GM19467 (cell line): ENCODE measurements around the gene CAMSAP2.

Source experiments
- ATAC-seq: cut with Tn5 transposase; IDR thresholded peaks from one replicate; pipeline ENCODE4 v1.9.1; 2021; ENCODE audit warnings: mild to moderate bottlenecking, moderate library complexity; ENCODE audit not compliant: unreplicated experiment

The CAMSAP2 gene

DNA sequence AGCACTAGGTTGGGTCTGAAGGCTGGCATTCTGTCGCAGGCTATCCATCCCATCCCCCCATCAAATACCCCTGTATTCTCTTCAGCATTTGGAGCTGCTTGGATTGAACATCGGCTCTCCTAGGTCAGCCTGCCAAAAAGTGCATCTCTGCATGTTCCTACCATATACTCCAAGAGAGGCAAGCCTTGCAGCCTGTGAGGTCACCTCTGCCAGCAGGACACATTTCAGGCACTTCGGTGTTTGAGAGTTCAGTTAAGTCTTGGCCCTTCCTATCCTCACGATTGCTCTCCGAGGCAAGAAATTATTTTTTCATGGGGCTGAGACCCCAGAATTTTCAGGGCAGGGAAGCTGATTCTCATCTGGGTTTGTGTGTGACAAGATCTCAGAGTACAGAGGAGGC lies 136.7 kb downstream of the CAMSAP2 start:
- no peak for ATAC-seq

DNA sequence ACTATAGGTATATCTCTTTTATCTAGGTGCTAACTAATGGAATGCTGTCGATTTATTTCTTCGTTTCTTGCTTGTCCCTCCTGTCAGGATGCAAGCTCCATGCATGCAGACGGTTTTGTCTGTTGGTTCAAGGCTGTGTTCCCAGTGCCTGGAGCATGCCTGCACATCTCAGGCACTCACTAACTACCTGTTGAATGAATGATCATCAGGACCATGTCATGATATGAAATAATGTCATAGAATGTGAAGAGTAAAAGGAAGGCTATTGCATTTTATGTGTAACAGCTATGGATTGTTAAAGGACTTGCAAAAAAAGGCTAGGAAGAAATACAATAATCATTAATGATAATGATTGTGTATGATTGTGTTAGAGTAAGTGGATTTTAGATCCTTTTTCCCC lies 138.3 kb downstream of the CAMSAP2 start:
- ATAC-seq: no peak

DNA sequence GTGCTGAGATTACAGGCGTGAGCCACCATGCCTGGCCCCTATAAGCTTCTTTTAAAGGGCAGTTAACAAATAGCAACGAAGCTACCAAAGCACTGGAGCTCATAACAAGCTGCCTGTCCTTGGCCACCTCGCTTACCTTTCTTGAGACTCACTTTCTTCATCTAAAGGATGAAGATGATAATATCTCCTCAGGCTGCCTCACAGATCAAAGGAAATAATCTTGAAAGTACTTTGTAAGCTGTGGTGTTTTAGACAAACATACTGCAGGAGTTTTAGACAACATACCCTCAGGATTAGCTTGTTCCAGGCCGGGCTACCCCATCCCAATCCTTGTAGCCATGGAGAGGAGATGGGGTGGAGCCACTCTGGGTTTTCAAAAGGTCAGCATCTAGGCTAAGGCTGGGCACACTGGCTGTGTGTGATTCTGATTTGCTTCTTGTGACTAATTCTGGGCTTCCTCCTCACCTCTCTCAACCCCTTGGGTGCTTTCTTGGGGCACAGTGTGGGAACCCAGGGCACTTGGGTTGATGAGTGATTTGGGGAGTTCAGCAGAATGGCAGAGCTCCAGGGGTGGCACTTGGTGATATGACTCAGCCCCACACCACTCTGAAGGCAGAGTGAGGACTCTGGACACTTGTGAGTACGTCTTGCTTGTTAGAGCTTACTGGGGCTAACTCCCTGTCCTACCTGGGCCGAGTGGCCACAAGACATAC lies 139.3 kb downstream of the CAMSAP2 start:
- peak; percentile 52 for ATAC-seq

DNA sequence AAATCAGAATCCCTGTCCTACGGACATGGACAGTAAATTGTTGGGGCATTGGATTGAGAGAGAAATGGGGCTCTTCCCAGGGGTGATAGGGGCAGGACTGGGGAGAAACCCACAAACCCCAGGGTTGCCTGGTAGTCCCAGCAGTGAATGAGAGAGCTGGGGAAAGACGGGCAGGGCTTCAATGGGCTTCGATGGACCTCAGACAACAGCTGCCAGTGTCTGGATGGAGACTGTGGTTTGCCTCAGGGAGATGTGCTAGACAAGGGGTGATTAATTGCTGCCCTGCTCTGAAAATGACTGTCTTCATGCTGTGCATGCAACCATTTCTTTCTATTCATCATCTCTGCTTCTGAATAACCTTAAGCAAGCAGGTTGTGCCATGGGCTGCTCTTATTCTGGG lies 141.5 kb downstream of the CAMSAP2 start:
- ATAC-seq: no peak

- no peak for ATAC-seq
Measured at GRCh38 chr1:200883118-200883517, 144.4 kb downstream of the CAMSAP2 start.

DNA sequence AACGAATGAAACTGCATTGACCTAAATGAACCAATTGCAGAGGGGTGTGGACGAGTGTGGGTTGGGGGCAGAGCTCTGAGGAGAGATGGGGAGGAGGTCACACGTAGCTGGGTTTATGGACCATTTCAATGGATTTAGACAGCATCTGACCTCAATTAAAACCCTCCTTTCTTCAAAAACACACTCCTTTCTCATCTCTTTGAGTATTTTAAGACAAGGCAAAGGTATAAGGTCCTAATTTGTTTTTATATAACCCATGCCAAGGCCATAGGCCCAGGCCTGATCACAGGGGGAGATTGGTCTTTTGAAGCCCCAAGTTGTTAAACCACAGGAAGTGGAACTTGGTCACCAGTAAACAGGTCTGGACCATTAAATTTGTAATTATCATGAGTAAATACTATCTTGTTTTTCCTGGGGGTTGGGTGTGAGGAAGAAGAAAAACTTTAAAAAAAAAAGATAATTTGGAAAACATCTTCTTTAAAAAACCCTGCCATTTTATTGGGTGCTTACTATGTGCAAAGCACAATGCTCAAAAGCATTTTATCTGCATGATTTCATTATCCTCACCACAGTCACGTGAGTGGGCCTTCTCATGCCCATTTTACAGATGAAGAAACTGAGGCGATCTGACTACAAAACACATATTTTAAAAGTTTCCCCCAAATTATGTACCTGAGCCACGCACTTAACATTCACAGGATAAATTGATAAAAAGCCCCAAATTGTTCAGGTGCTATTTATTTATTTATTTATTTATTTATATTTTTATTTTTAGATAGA lies 147.1 kb downstream of the CAMSAP2 start:
- ATAC-seq: no peak

GRCh38 chr1:200886594-200886993 lies 147.9 kb downstream of the CAMSAP2 start:
- ATAC-seq: no peak

DNA sequence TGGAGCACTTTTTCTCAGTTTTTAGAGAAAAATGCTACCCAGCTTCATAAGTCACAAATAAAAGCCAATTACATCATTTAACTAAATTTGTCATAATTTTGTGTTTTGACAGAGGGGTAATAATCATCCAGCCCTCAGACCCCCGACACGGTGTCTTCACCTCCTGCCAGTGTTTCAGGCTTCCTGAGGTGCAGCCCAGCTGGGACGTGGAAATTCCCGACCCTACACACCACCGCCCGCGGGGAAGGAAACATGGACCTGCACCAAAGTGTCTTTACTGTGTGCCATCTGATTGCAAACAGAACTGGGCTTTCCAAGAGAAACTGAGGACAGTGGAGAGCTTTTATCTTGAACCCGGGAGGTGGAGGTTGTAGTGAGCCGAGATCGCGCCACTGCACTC lies 148.3 kb downstream of the CAMSAP2 start:
- ATAC-seq: no peak

DNA sequence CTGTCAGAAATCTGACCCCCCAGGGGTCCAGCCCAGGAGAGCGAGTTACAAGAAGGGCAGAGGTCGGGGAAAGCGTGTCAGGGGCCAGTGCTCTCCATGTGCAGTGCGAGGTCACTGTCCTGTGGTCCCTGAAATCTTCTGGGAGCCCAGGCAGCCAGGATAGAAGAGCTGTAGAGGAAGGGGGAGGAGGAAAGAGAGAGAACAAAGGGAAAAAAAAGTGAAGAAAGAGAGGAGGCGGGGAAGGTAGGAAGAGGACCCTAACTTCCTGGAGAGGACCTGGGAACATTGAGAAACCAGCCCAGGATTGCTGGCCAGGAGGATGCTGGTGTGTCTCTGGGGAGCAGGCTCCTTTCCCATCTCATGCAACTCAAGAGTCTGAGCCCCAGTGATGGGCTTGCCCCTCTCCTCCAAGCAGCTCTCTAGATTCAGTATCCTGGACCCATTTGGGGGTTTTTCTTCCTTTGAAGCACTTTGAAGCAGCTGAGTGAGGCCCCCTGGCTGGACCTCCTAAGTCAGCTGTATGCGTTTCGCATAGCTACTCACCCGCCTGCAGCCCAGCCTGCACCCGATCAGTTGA lies 149.2 kb downstream of the CAMSAP2 start:
- ATAC-seq: no peak

GRCh38 chr1:200888349-200888838 lies 149.7 kb downstream of the CAMSAP2 start:
- ATAC-seq: peak; percentile 90

DNA sequence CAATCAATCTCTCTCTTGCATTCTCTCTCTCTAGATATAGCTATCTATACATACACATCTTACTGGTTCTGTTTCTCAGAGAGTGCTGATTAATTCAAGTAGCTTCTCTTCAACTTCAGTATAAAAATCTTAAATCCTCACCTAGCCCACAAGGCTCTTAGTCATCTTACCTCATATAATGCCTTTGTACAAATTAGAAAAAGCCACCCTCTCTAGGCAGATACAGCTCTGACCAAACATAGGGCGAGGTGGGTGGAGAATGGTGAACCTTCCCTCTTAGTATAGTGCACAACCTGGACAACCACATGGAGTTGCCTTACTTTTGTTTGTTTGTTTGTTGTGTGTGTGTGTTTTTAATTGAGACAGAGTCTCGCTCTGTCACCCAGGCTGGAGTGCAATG lies 150.9 kb downstream of the CAMSAP2 start:
- ATAC-seq: no peak

DNA sequence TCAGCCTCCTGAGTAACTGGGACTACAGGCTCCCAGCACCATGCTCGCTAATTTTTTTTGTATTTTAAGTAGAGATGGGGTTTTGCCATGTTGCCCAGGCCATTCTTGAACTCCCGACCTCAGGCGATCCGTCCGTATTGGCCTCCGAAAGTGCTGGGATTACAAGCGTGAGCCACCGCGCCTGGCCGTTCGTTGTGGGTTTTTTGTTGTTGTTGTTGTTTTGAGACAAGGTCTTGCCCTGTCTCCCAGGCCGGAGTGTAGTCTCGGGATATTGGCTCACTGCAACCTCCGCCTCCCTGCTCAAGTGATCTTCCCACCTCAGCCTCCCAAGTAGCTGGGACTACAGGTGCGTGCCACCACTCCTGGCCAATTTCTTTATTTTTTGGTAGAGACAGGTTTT lies 151.3 kb downstream of the CAMSAP2 start:
- ATAC-seq: no peak

DNA sequence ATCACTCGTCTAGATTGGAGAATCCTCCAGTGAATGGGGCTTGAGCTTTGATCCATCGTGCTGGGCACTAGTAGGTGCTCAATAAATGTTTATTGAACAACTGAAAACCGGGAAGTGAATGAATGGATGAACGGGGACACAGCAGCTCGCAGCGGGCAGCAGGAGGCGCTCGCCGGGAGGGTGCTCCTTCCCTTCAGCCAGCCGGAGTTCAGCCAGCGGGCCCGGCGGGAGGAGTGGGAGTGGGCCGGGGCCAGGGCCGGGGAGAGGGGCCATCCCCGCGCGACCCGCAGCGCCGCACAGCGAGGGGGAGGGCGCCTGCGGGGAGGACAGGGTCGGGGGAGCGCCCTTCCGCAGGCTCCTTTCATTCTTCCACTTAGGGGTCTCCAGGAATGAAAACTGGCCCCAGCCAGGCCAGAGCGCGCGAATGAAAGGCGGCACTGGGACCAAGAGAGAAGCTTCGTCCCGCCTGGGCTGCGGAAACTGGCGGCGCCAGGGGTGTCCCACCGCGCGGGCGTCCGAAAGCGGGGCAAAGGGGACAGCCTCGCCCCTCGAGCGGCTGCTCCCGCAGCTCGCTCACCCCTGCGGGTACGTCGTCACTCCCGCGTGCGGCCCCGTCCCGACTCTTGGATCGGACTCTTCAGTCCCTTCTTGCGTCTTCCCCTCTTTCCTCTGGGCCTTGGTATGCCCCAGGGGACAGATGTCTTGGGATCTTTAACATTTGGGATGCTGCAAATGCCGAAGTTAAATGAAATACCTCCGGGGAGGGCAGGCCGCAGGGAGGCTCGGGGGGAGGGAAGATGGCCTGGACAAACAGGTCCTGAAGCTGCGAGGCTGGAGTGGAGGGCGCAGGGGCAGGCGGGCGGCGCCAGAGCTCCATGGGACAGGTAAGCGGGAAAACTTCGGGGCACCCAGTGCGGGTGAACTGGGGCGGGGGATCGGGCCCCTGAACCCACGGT lies 152.4 kb downstream of the CAMSAP2 start:
- no peak for ATAC-seq

DNA sequence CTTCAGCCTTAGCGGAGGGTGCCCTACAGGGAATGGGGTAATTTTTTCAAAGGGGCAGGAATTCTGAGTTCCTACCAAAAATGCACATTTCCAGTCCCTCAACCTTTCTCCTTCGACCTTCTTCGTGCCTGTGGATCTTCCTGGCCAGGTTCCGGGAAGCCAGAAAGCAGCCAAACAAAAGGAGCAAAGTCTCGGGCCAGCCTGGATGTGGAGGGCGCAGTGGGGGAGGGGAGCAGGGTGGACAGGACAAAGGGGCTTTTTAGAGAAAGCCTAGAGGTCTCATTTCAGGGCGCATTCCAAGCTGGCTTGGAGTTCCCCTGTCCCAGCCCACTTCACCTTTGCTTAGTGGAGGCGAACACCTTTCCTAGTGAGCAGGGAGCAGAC lies 153.1 kb downstream of the CAMSAP2 start:
- ATAC-seq: no peak

- no peak for ATAC-seq
Measured at GRCh38 chr1:200892546-200892945, 153.9 kb downstream of the CAMSAP2 start.

GRCh38 chr1:200892958-200893357 lies 154.3 kb downstream of the CAMSAP2 start:
- ATAC-seq: no peak

GRCh38 chr1:200893411-200893901 lies 154.8 kb downstream of the CAMSAP2 start:
- no peak for ATAC-seq

- ATAC-seq: no peak
Measured at GRCh38 chr1:200894712-200895442, 156.2 kb downstream of the CAMSAP2 start, which contains the start of gene INAVA. Gene INAVA (plus strand): TSS chr1:200894900. CDS start chr1:200898401, 3,501 bp downstream.

- no peak for ATAC-seq
Measured at GRCh38 chr1:200895443-200895789, 156.7 kb downstream of the CAMSAP2 start.
